ENCODE results near the gene HGS.

The HGS gene

GRCh38 chr17:81707725-81708646 lies 24.2 kb downstream of the HGS start:
- FAIRE-seq = no peak

- FAIRE-seq = no peak
Observed at GRCh38 chr17:81708739-81709185, 25.0 kb downstream of the HGS start.

GRCh38 chr17:81710514-81711308 lies 26.9 kb downstream of the HGS start:
- FAIRE-seq = no peak

GRCh38 chr17:81711814-81712467 lies 28.1 kb downstream of the HGS start, which contains the start of gene SLC25A10:
Gene SLC25A10, plus strand, starts transcription at chr17:81712284. Its CDS starts 143 bp downstream, at chr17:81712427.
- FAIRE-seq = no peak

- no peak for FAIRE-seq
Observed at GRCh38 chr17:81712468-81713003, 28.7 kb downstream of the HGS start.

GRCh38 chr17:81713004-81713555 lies 29.3 kb downstream of the HGS start:
- no peak for FAIRE-seq

- FAIRE-seq = no peak
Observed at GRCh38 chr17:81713556-81714411, 30.0 kb downstream of the HGS start.

- FAIRE-seq = no peak
Observed at GRCh38 chr17:81714412-81715106, 30.7 kb downstream of the HGS start.

- no peak for FAIRE-seq
Observed at GRCh38 chr17:81715107-81715871, 31.5 kb downstream of the HGS start.

GRCh38 chr17:81715872-81716673 lies 32.3 kb downstream of the HGS start:
- no peak for FAIRE-seq

GRCh38 chr17:81716674-81716996 lies 32.8 kb downstream of the HGS start:
- no peak for FAIRE-seq

- no peak for FAIRE-seq
Observed at GRCh38 chr17:81717049-81717765, 33.4 kb downstream of the HGS start.

GRCh38 chr17:81717766-81718089 lies 33.9 kb downstream of the HGS start:
- FAIRE-seq = no peak

- FAIRE-seq = no peak
Observed at GRCh38 chr17:81719410-81720266, 35.8 kb downstream of the HGS start.

GRCh38 chr17:81720267-81721071 lies 36.7 kb downstream of the HGS start:
- FAIRE-seq = no peak

GRCh38 chr17:81722184-81723120 lies 38.6 kb downstream of the HGS start:
- FAIRE-seq = peak; percentile 49

Data from islet of Langerhans (tissue), 1 donor.